Measurements from ENCODE around the gene AMHR2.

AMHR2 gene

DNA sequence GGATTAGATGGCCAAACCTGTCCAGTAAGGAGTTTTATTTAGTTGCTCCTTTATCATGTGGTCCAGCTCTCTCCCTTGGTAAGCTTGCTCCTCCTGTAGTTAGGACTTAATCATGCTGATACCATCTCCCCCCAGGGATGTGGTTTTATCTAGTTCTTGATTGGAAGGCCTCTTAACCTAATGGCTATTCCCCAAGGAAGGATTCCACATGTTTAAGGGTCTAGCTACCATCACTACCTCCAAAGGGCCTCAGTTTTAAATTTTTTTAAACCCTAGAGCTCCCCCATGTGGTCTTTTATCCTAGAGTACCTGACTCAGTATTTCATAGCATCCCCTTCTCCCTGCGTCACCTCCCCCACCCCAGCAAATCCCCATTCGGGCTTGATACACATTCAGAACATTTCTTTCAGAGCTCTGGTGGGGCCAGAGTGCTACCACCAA is 53.1 kb downstream of the AMHR2 start:
- TF ChIP-seq CTCF (IDR thresholded peaks at IDR 0.05; ENCODE audit: insufficient read depth, missing control alignments), result peak; percentile 38
- FAIRE-seq (peak; percentile 48), DNase-seq (ENCODE audit: insufficient read length, low spot score) (no peak)

DNA sequence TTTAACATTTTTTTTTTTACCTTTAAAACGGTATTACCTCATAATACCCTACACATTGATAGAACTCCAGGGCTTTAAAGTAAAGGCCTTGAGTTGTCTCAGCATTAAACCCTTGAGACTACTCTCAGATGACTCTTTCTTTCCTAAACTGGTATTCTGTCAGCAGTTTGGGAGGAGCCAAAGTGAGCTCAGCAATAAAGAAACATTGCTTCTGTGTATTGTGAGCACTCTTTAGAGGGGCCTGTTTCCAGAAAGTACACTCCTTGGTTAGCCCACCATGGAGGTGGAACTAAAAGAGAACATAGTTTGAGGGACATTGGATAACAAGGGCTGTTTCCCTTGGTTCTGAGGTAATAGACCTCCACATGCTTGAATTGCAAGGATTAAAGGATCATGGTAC is 55.2 kb downstream of the AMHR2 start:
- DNase-seq (ENCODE audit: insufficient read length, low spot score) (no peak), FAIRE-seq (no peak)
- no peak for TF ChIP-seq CTCF (IDR thresholded peaks at IDR 0.05; ENCODE audit: insufficient read depth, missing control alignments)

DNA sequence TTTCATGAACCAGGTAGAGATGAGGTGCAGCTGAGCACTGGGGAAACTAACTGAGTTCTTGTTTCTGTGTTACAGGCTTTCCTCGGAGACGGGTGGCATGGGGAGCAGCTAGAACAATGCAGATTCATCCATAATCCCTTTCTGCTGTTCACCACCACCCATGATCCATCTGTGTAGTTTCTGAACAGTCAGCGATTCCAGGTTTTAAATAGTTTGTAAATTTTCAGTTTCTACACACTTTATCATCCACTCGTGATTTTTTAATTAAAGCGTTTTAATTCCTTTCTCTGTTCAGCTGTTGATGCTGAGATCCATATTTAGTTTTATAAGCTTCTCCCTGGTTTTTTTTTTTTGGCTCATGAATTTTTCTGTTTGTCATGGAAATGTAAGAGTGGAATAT is 55.7 kb downstream of the AMHR2 start:
- DNase-seq (ENCODE audit: insufficient read length, low spot score) (no peak), FAIRE-seq (no peak)
- TF ChIP-seq CTCF (IDR thresholded peaks at IDR 0.05; ENCODE audit: insufficient read depth, missing control alignments), result no peak

- DNase-seq (ENCODE audit: insufficient read length, low spot score) (no peak), FAIRE-seq (no peak)
- TF ChIP-seq CTCF (IDR thresholded peaks at IDR 0.05; ENCODE audit: insufficient read depth, missing control alignments), result no peak
These were observed 57.1 kb downstream of the AMHR2 start for GRCh38 chr12:53480491-53481442.
